ENCODE data around the gene CAPS2.
A peak's percentile ranks its signal among the peaks of the same experiment; 100 is the strongest.
"Not testable (repeated sequence)": the region's sequence is repeated elsewhere in the genome, so short reads cannot be mapped to it uniquely, and the experiment has no call there.

CAPS2 gene

GRCh38 chr12:75329918-75330826, at the start of gene CAPS2:
Gene CAPS2 (minus strand): TSS chr12:75330324. CDS start chr12:75326498, 3,826 bp downstream.
- DNase-seq = peak; percentile 89

DNA sequence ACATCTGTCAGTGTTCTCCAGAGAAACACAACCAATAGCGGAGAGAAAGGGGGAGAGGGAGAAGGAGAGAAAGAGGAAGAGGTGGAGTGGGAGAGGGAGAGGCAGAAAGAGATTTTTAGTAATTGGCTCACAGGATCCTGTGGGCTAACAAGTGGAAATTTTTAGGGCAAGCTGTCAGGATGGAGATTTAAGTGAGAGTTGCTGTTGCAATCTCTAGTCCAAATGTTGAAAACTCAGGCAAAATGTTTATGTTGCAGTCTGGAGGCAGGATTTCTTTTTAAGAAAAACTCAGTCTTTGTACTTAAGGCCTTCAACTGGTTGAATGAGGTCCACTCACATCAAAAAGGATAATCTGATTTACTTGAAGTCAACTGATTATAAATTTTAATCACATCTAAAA, 48.2 kb upstream of the CAPS2 start:
- DNase-seq = no peak

GRCh38 chr12:75374971-75375370, 44.8 kb upstream of the CAPS2 start:
- no peak for DNase-seq

DNA sequence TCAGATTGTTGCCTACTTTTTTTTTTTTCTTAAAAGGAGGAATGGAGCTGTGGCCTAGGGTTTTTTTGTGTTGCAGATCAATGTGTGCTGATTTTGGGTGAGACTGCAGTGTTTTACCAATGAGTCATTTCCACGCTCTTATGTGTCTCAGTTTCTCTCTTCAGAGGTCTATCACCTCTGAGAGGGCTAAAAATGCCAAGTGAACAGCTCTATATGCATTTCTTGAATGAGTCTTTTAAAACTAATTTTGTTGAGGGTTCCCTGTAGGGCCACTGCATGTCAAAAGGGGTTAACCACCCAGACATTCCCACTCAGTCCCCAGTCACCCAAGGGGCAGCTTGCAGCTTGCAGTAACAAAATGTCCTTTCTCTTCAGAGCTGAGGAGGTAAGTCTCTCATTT, 36.5 kb upstream of the CAPS2 start:
- DNase-seq = no peak

DNA sequence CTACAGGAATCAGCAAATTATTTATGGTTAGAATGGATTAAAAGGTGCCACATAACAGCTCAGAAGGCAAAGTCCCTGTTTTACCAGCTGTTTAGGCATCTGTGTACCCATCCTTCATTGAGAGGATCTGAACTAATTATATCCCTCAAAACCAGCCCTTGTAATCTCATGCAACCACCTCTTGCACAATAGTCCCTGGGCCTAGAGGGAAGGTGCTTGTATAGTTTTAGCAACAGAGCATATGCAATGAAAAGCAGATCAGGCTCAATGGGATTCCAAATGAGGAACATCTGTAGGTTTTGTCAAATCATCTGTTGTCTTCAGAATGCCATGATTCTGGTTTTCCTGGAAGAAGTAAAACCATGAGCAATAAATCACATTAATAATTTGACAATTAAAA, 34.8 kb upstream of the CAPS2 start:
- DNase-seq = no peak

- no peak for DNase-seq
These were observed 31.3 kb upstream of the CAPS2 start for GRCh38 chr12:75361408-75361807.

- no peak for DNase-seq
These were observed 30.8 kb upstream of the CAPS2 start for GRCh38 chr12:75360920-75361319.

GRCh38 chr12:75354011-75354410, 23.9 kb upstream of the CAPS2 start:
- no peak for DNase-seq

- no peak for DNase-seq
These were observed 20.3 kb upstream of the CAPS2 start for GRCh38 chr12:75350413-75350812.

DNA sequence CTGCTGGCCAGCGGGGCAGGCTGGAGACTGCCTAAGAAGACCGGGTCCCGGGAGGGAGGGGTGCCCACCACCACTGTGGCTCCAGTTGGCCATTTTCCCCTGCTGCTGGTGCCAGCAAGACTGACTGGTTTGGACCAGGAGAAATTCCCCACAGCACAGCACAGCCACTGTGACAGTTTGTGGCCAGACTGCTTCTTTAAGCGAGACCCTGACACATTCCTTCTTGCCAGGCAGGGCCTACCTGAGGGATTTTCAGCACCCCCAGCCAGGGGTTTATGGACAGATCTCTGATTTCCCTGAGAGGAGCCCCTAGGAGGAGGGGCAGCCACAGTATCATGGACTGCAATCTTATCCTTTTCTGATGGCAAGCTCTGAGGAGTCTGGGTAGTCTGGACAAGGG, 19.8 kb upstream of the CAPS2 start:
- DNase-seq = no peak

GRCh38 chr12:75346215-75346614, 16.1 kb upstream of the CAPS2 start:
- not testable (repeated sequence) for DNase-seq

DNA sequence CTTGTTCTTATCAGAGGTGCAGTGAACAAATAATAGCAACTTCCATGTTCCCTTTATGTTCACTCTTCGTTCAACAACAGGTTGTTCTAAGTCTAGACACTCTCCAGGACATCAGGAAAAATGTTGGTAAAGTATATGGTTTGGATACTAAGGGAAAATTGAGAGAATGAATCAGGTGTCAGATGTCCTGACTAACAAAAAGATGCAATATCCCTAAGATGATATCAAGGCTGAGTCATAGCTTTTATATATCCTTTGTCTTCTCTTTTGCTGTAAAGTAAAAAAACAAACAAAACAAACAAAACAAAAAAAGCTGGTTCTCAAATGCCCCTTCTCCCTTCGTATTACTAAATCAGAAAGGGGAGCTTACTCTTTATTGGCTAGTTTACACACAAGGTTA, 15.4 kb upstream of the CAPS2 start:
- DNase-seq = no peak

- no peak for DNase-seq
These were observed 11.7 kb upstream of the CAPS2 start for GRCh38 chr12:75341873-75342272.

DNA sequence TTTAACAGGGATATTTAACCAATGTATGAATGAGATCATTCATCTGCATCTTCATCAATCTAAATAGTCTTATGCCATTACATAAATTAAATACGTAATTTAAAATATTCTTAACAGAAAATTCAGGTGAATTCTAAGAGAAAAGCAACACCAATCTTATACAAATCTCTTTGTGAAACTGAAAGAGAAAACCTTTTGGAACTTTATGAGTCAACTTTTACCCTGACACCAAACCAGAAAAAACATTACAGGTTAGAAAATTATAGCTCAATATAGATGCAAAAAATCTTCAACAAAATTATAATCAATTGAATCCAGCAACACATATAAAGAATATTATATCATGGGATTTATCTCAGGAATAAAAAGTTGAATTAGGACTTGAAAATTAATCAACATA, 7.8 kb upstream of the CAPS2 start:
- DNase-seq = no peak

DNA sequence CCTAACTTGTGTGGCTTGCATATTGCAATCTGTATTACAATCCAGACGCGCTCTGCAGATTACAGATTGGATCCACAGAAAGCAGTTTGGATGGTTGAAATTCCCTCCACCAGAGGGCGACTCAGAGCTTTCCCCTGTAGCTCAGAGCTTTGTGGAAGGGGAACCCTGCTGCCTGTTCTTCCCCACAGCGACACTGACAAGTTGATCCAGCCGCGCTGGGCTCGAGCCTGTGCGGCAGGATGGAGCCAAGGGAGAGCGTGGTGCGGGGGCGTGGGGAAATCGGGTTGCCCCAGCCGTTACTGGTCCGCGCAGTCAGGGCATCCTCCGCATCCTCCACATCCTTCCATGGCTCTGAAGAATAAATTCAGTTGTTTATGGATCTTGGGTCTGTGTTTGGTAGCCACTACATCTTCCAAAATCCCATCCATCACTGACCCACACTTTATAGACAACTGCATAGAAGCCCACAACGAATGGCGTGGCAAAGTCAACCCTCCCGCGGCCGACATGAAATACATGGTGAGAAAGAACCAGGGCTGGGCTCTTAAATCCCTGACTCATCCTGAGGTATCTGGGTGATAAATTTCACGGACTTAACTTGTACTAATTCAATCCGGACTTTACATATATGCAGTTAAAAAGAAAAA, 4.4 kb upstream of the CAPS2 start, which contains the start of gene GLIPR1L1:
TSS of gene GLIPR1L1 (plus strand) at position 287 of the 647 bp plus-strand sequence. CDS start at position 346, 59 bp downstream.
- peak; percentile 82 for DNase-seq

GRCh38 chr12:75327642-75328041, 2.5 kb downstream of the CAPS2 start:
- no peak for DNase-seq

- DNase-seq = no peak
These were observed 6.5 kb downstream of the CAPS2 start for GRCh38 chr12:75323663-75324062.

GRCh38 chr12:75322464-75322863, 7.7 kb downstream of the CAPS2 start:
- DNase-seq = no peak

GRCh38 chr12:75317784-75318183, 12.3 kb downstream of the CAPS2 start:
- DNase-seq = no peak

GRCh38 chr12:75315518-75315917, 14.6 kb downstream of the CAPS2 start:
- DNase-seq = no peak

GRCh38 chr12:75311369-75311768, 18.8 kb downstream of the CAPS2 start:
- no peak for DNase-seq

GRCh38 chr12:75308279-75308678, 21.8 kb downstream of the CAPS2 start:
- no peak for DNase-seq

DNA sequence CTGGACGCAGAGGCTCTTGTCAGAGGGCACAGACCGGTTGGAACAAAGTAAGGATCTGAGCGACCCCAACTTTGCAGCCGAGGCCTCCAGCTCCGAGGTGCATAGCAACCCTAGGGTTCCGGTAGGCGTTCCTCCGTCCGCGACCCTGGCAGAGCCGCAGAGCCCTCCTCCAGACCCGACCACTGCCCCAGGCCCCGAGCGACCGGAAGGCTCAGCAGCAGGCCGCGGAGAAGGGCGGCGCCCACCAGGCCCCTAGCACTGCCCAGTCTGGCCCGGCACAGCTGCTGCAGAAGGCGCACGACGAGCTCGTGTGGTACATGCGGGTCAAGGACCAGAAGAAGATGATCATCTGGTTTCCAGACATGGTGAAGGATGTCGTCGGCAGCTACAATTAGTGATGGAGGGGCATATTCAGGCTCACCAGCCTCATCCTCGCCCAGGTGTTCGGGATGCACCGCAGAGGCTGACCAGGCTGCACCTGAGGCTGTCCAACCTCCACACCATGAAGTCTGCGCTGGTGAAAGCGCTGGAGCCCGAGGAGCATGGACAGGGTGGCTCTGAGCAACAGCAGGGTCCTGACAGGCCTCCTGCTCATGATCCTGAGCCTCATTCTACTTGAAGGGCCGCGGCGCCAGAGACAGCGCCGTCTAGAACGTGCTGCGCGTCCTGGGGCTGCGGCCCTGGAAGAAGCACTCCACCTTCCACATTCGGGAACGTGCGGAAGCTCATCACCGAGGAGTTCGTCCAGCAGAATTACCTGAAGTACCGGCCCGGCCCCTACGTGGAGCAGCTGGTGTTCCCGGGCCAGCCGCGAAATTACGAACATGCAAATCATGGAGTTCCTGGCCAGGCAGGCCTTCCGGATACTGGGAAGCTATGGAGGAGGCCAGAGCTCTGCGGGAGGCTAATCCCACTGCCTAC, 24.5 kb downstream of the CAPS2 start:
- no peak for DNase-seq

Measured in left hindlimb (tissue), 1 donor.